HL-60 (cell line): ENCODE data around the gene EDC3.
"Not testable (repeated sequence)": the region's sequence is repeated elsewhere in the genome, so short reads cannot be mapped to it uniquely, and the experiment has no call there.

Source experiments
- DNase-seq, 2 experiments: peaks; one replicate each; pipeline ENCODE4 v3.0.0-alpha.2; 2010 to 2020; ENCODE audit warnings: low read depth in 1 of 2, low spot score in 1 of 2
- H3K27ac ChIP-seq: fragments of 250-450 bp; sonication (Bioruptor Pico); replicated peaks from 2 replicates; pipeline ENCODE4 v1.5.1; 2020; ENCODE audit warnings: mild to moderate bottlenecking, moderate library complexity
- H3K27me3 ChIP-seq: fragments of 250-450 bp; sonication (Bioruptor Pico); 2 replicates; pipeline ENCODE4 v1.5.1; 2021; ENCODE audit warnings: mild to moderate bottlenecking, moderate library complexity; ENCODE audit not compliant: insufficient read depth, poor library complexity, severe bottlenecking
- H3K4me3 ChIP-seq: replicated peaks from 2 replicates; pipeline ENCODE4 v1.5.1; 2011; ENCODE audit warnings: mild to moderate bottlenecking, control low read depth, low read length; ENCODE audit not compliant: insufficient read depth
- CTCF ChIP-seq: IDR thresholded peaks from one replicate; pipeline ENCODE4 v1.5.1; 2011; ENCODE audit warnings: low read length, control low read depth, inconsistent platforms; ENCODE audit not compliant: insufficient read depth
- GABPA ChIP-seq: IDR thresholded peaks from 2 replicates; pipeline ENCODE4 v1.6.1; 2012; ENCODE audit warnings: low read depth
- POLR2AphosphoS5 ChIP-seq: IDR thresholded peaks from 2 replicates; pipeline ENCODE4 v1.6.1; 2012; ENCODE audit warnings: low read depth
- REST ChIP-seq: IDR thresholded peaks from 2 replicates; pipeline ENCODE4 v1.6.1; 2012; ENCODE audit warnings: low read depth; ENCODE audit not compliant: insufficient replicate concordance
- SPI1 ChIP-seq: IDR thresholded peaks from 2 replicates; pipeline ENCODE4 v1.6.1; 2012; ENCODE audit warnings: low read depth, mild to moderate bottlenecking, borderline replicate concordance
- long read RNA-seq: library from polyadenylated mRNA; unstranded; transcript quantifications from one replicate; pipeline ENCODE4 v2.0.0, GENCODE V29; 2020

Gene EDC3
- long read RNA-seq, transcript EDC3-214 (8 exons, 1,825 nt) = minor isoform, 19 of 201 reads
- long read RNA-seq, transcript EDC3-201 (7 exons, 3,763 nt) = major isoform, 136 of 201 reads
- long read RNA-seq, partial matches to known transcripts = 9 of 201 reads
- long read RNA-seq, other reads (novel, unspliced or antisense) = 33 of 201 reads

GRCh38 chr15:74695597-74696397 is at the start of gene EDC3:
TSS of gene EDC3 (minus strand) at chr15:74696024. CDS start at chr15:74675124, 20,900 bp downstream.
- Histone ChIP-seq H3K4me3 (peak within 1 kb of the TSS; percentile 85), H3K27ac (peak within 1 kb of the TSS; percentile 85), H3K27me3 (no peaks in the 10 kb centered on the region)
- TF ChIP-seq POLR2AphosphoS5 (peak; percentile 75), SPI1 (no peak; the same call in 1 of the 2 replicates), REST (no peak), GABPA (peak; percentile 95), CTCF (no peak)
- peak; percentile 62 to 85 for DNase-seq

GRCh38 chr15:74742422-74742821 is 46.6 kb upstream of the EDC3 start:
- TF ChIP-seq REST (no peak), GABPA (no peak)
- H3K4me3 ChIP-seq = no peak overlapping the region
- no peak overlapping the region for H3K27ac ChIP-seq
- H3K27me3 ChIP-seq = no peaks in the 10 kb centered on the region
- no peak for DNase-seq

GRCh38 chr15:74738239-74738638 is 42.4 kb upstream of the EDC3 start:
- H3K27ac ChIP-seq, H3K4me3 ChIP-seq, DNase-seq, H3K27me3 ChIP-seq: not testable (repeated sequence)

GRCh38 chr15:74735305-74735704 is 39.5 kb upstream of the EDC3 start:
- Histone ChIP-seq H3K4me3 (no peak overlapping the region), H3K27me3 (peaks cover 2% of the 10 kb centered on the region), H3K27ac (no peak overlapping the region)
- DNase-seq = no peak
- TF ChIP-seq CTCF (no peak), REST (no peak), POLR2AphosphoS5 (no peak), SPI1 (no peak), GABPA (no peak)
